IgD-negative memory B cell (primary cell): ENCODE data around the gene TOMM6. TPM values are rescaled to one million over a fixed set of nuclear protein-coding genes. Genes with fewer than 3 reads are reported as not detected.

Experiments used
- H3K27ac Mint-ChIP-seq, 3 donors: one replicate each; pipeline ENCODE4 v1.8.0; 2020 to 2022; ENCODE audit warnings: mild to moderate bottlenecking in 3 of 3, mixed read lengths in 3 of 3, moderate library complexity in 1 of 3
- H3K27me3 Mint-ChIP-seq: one replicate; pipeline ENCODE4 v1.8.0; 2021; ENCODE audit warnings: mixed read lengths
- H3K36me3 Mint-ChIP-seq: one replicate; pipeline ENCODE4 v1.8.0; 2020; ENCODE audit warnings: mild to moderate bottlenecking, mixed read lengths
- H3K4me1 Mint-ChIP-seq, 3 donors: one replicate each; pipeline ENCODE4 v1.8.0; 2020 to 2022; ENCODE audit warnings: mixed read lengths in 3 of 3, mild to moderate bottlenecking in 1 of 3
- H3K4me3 Mint-ChIP-seq, 4 donors: one replicate each; pipeline ENCODE4 v1.8.0; 2020 to 2022; ENCODE audit warnings: mild to moderate bottlenecking in 4 of 4, mixed read lengths in 4 of 4, moderate library complexity in 3 of 4
- H3K9me3 Mint-ChIP-seq, 3 donors: one replicate each; pipeline ENCODE4 v1.8.0; 2020 to 2021; ENCODE audit warnings: mixed read lengths in 3 of 3, mild to moderate bottlenecking in 1 of 3
- polyA plus RNA-seq: library from polyadenylated mRNA; unstranded; fragments of 300-500 nt; fragmentation: Illumina TruSeq; gene quantifications from one replicate; pipeline ENCODE4 v1.2.3, GENCODE V29; 2021

The TOMM6 gene
- polyA plus RNA-seq, result 387 TPM

GRCh38 chr6:41787219-41787917 is at the start of gene TOMM6:
TOMM6 (plus strand) TSS chr6:41787694; CDS start chr6:41787698, 4 bp downstream.
- no peaks in the 10 kb centered on the region for H3K9me3 Mint-ChIP-seq

GRCh38 chr6:41739041-41739440 is 48.5 kb upstream of the TOMM6 start:
- peaks cover 4 to 5% (median 4%) of the 10 kb centered on the region in 3 donors for H3K4me1 Mint-ChIP-seq
- H3K27ac Mint-ChIP-seq, result peak overlapping the region in 2 of 3 donors; percentile 35 to 68
- no peaks in the 10 kb centered on the region for H3K36me3 Mint-ChIP-seq
- H3K9me3 Mint-ChIP-seq, result no peaks in the 10 kb centered on the region
- no peaks in the 10 kb centered on the region for H3K27me3 Mint-ChIP-seq
- no peak overlapping the region for H3K4me3 Mint-ChIP-seq

More at GRCh38 chr6:41787219-41787917, at the start of gene TOMM6:
- H3K27ac Mint-ChIP-seq, result peak within 1 kb of the TSS; percentile 93 to 97 (median 97)
- H3K27me3 Mint-ChIP-seq, result no peaks in the 10 kb centered on the region
- H3K36me3 Mint-ChIP-seq, result no peaks in the 10 kb centered on the region
- peak within 1 kb of the TSS; percentile 94 to 99 (median 96) for H3K4me3 Mint-ChIP-seq
- H3K4me1 Mint-ChIP-seq, result peaks cover 14 to 23% (median 20%) of the 10 kb centered on the region in 3 donors

GRCh38 chr6:41740366-41741162 is 46.9 kb upstream of the TOMM6 start:
- Mint-ChIP-seq H3K4me1 (peaks cover 3 to 5% (median 4%) of the 10 kb centered on the region in 3 donors), H3K4me3 (no peak overlapping the region), H3K27ac (peak overlapping the region in 1 of 3 donors; percentile 82), H3K9me3 (no peaks in the 10 kb centered on the region), H3K36me3 (no peaks in the 10 kb centered on the region), H3K27me3 (no peaks in the 10 kb centered on the region)

GRCh38 chr6:41741625-41742490 is 45.6 kb upstream of the TOMM6 start:
- Mint-ChIP-seq H3K4me3 (no peak overlapping the region), H3K9me3 (no peaks in the 10 kb centered on the region), H3K27ac (no peak overlapping the region), H3K36me3 (no peaks in the 10 kb centered on the region), H3K27me3 (no peaks in the 10 kb centered on the region), H3K4me1 (peaks cover 0 to 2% (median 2%) of the 10 kb centered on the region in 3 donors)

GRCh38 chr6:41743406-41744235 is 43.9 kb upstream of the TOMM6 start:
- H3K27me3 Mint-ChIP-seq, result no peaks in the 10 kb centered on the region
- no peak overlapping the region for H3K27ac Mint-ChIP-seq
- H3K4me3 Mint-ChIP-seq, result no peak overlapping the region
- no peaks in the 10 kb centered on the region for H3K36me3 Mint-ChIP-seq
- H3K4me1 Mint-ChIP-seq, result peaks cover 0 to 2% (median 2%) of the 10 kb centered on the region in 3 donors
- H3K9me3 Mint-ChIP-seq, result no peaks in the 10 kb centered on the region

GRCh38 chr6:41744236-41744787 is 43.2 kb upstream of the TOMM6 start:
- no peak overlapping the region for H3K4me3 Mint-ChIP-seq

GRCh38 chr6:41746107-41746506 is 41.4 kb upstream of the TOMM6 start:
- no peak overlapping the region for H3K27ac Mint-ChIP-seq
- H3K9me3 Mint-ChIP-seq, result no peaks in the 10 kb centered on the region
- peaks cover 2% of the 10 kb centered on the region for H3K27me3 Mint-ChIP-seq
- no peaks in the 10 kb centered on the region for H3K36me3 Mint-ChIP-seq
- no peak overlapping the region for H3K4me3 Mint-ChIP-seq
- H3K4me1 Mint-ChIP-seq, result peaks cover 0 to 2% (median 2%) of the 10 kb centered on the region in 3 donors

More at GRCh38 chr6:41744236-41744787, 43.2 kb upstream of the TOMM6 start:
- Mint-ChIP-seq H3K27me3 (no peaks in the 10 kb centered on the region), H3K36me3 (no peaks in the 10 kb centered on the region), H3K9me3 (no peaks in the 10 kb centered on the region), H3K27ac (no peak overlapping the region), H3K4me1 (peaks cover 0 to 2% (median 2%) of the 10 kb centered on the region in 3 donors)

GRCh38 chr6:41747256-41748101 is 40.0 kb upstream of the TOMM6 start, which contains the start of gene PGC:
PGC (minus strand) TSS chr6:41747397; CDS start chr6:41747334, 63 bp downstream.
- H3K4me3 Mint-ChIP-seq, result no peak within 1 kb of the TSS
- no peak within 1 kb of the TSS for H3K27ac Mint-ChIP-seq
- no peaks in the 10 kb centered on the region for H3K4me1 Mint-ChIP-seq
- H3K27me3 Mint-ChIP-seq, result peaks cover 2% of the 10 kb centered on the region
- no peaks in the 10 kb centered on the region for H3K9me3 Mint-ChIP-seq
- no peaks in the 10 kb centered on the region for H3K36me3 Mint-ChIP-seq

- no peaks in the 10 kb centered on the region for H3K9me3 Mint-ChIP-seq
- no peak overlapping the region for H3K4me3 Mint-ChIP-seq
- H3K36me3 Mint-ChIP-seq, result no peaks in the 10 kb centered on the region
- no peak overlapping the region for H3K27ac Mint-ChIP-seq
- H3K27me3 Mint-ChIP-seq, result peaks cover 2% of the 10 kb centered on the region
- no peaks in the 10 kb centered on the region for H3K4me1 Mint-ChIP-seq
These were observed 39.4 kb upstream of the TOMM6 start for GRCh38 chr6:41748102-41748477.

- H3K4me3 Mint-ChIP-seq, result no peak overlapping the region
- H3K36me3 Mint-ChIP-seq, result no peaks in the 10 kb centered on the region
- H3K9me3 Mint-ChIP-seq, result no peaks in the 10 kb centered on the region
These were observed 39.0 kb upstream of the TOMM6 start for GRCh38 chr6:41748542-41748941.

GRCh38 chr6:41750374-41750773 is 37.1 kb upstream of the TOMM6 start:
- H3K4me1 Mint-ChIP-seq, result no peaks in the 10 kb centered on the region

More at GRCh38 chr6:41748542-41748941, 39.0 kb upstream of the TOMM6 start:
- Mint-ChIP-seq H3K27me3 (peaks cover 2% of the 10 kb centered on the region), H3K27ac (no peak overlapping the region), H3K4me1 (no peaks in the 10 kb centered on the region)

GRCh38 chr6:41755895-41756294 is 31.6 kb upstream of the TOMM6 start:
- Mint-ChIP-seq H3K4me1 (peaks cover 0 to 3% (median 0%) of the 10 kb centered on the region in 3 donors), H3K4me3 (no peak overlapping the region), H3K27me3 (peaks cover 2% of the 10 kb centered on the region), H3K27ac (no peak overlapping the region), H3K9me3 (no peaks in the 10 kb centered on the region), H3K36me3 (peaks cover 2% of the 10 kb centered on the region)

More at GRCh38 chr6:41750374-41750773, 37.1 kb upstream of the TOMM6 start:
- H3K27me3 Mint-ChIP-seq, result peaks cover 5% of the 10 kb centered on the region
- H3K27ac Mint-ChIP-seq, result no peak overlapping the region
- H3K4me3 Mint-ChIP-seq, result no peak overlapping the region
- H3K36me3 Mint-ChIP-seq, result no peaks in the 10 kb centered on the region
- no peaks in the 10 kb centered on the region for H3K9me3 Mint-ChIP-seq

GRCh38 chr6:41756354-41756753 is 31.1 kb upstream of the TOMM6 start:
- H3K4me3 Mint-ChIP-seq, result no peak overlapping the region
- no peak overlapping the region for H3K27ac Mint-ChIP-seq
- H3K36me3 Mint-ChIP-seq, result peaks cover 2% of the 10 kb centered on the region
- no peaks in the 10 kb centered on the region for H3K9me3 Mint-ChIP-seq
- peaks cover 0 to 3% (median 0%) of the 10 kb centered on the region in 3 donors for H3K4me1 Mint-ChIP-seq
- peaks cover 4% of the 10 kb centered on the region for H3K27me3 Mint-ChIP-seq
